Loucy (cell line): Measurements from ENCODE around the gene NONO.

Experiments used
- H2AFZ ChIP-seq: fragments of 200-600 bp; sonication (generic); 2 replicates; pipeline ENCODE4 v1.6.0; 2016; ENCODE audit warnings: antibody characterized with exemption, mild to moderate bottlenecking, low read length, moderate library complexity
- H3F3A ChIP-seq: fragments of 200-600 bp; 2 replicates; pipeline ENCODE4 v1.6.0; 2016; ENCODE audit warnings: antibody characterized with exemption, low read depth, mild to moderate bottlenecking
- H3K27me3 ChIP-seq: fragments of 200-600 bp; sonication (generic); 2 replicates; pipeline ENCODE4 v1.6.1; 2014; ENCODE audit warnings: low read length, mild to moderate bottlenecking; ENCODE audit not compliant: insufficient read depth, poor library complexity, severe bottlenecking
- H3K36me3 ChIP-seq: fragments of 200-600 bp; sonication (generic); 2 replicates; pipeline ENCODE4 v1.6.1; 2016; ENCODE audit warnings: low read length; ENCODE audit not compliant: insufficient read depth
- H3K4me1 ChIP-seq: fragments of 200-600 bp; sonication (generic); 2 replicates; pipeline ENCODE4 v1.5.1; 2014; ENCODE audit warnings: low read length, mild to moderate bottlenecking; ENCODE audit not compliant: insufficient read depth, poor library complexity, severe bottlenecking
- H3K4me2 ChIP-seq: fragments of 200-600 bp; sonication (generic); 2 replicates; pipeline ENCODE4 v1.6.0; 2014; ENCODE audit warnings: antibody characterized with exemption, low read length, low read depth, mild to moderate bottlenecking; ENCODE audit not compliant: poor library complexity, severe bottlenecking
- H3K4me3 ChIP-seq: fragments of 200-600 bp; sonication (generic); 2 replicates; pipeline ENCODE4 v1.5.1; 2014; ENCODE audit warnings: low read length, mild to moderate bottlenecking, mixed read lengths; ENCODE audit not compliant: poor library complexity, severe bottlenecking
- H3K79me2 ChIP-seq: fragments of 200-600 bp; sonication (generic); 2 replicates; pipeline ENCODE4 v1.6.1; 2014; ENCODE audit warnings: low read length; ENCODE audit not compliant: insufficient read depth
- H3K9ac ChIP-seq: fragments of 200-600 bp; sonication (generic); 2 replicates; pipeline ENCODE4 v1.6.0; 2014; ENCODE audit warnings: mild to moderate bottlenecking, low read depth, low read length, moderate library complexity; ENCODE audit not compliant: poor library complexity, severe bottlenecking
- H3K9me2 ChIP-seq: fragments of 200-600 bp; sonication (generic); replicated peaks from 2 replicates; pipeline ENCODE4 v1.6.1; 2016; ENCODE audit warnings: low read depth, low read length, mixed read lengths
- H3K9me3 ChIP-seq: fragments of 200-600 bp; sonication (generic); 2 replicates; pipeline ENCODE4 v1.6.1; 2014; ENCODE audit warnings: mild to moderate bottlenecking, antibody characterized with exemption, low read length, low read depth; ENCODE audit not compliant: insufficient read depth
- H4K20me1 ChIP-seq: fragments of 200-600 bp; sonication (generic); 2 replicates; pipeline ENCODE4 v1.6.0; 2014; ENCODE audit warnings: antibody characterized with exemption, low read length, mild to moderate bottlenecking; ENCODE audit not compliant: insufficient read depth, poor library complexity, severe bottlenecking
- EZH2phosphoT487 ChIP-seq: fragments of 200-600 bp; IDR thresholded peaks from 2 replicates; pipeline ENCODE4 v1.6.1; 2018; ENCODE audit warnings: antibody characterized with exemption, mild to moderate bottlenecking, moderate library complexity, borderline replicate concordance
- TF ChIP-seq, protein P1 (sequence below): fragments of 200-600 bp; sonication (generic); conservative IDR thresholded peaks from 2 replicates; pipeline ENCODE4 v1.5.1; 2014; ENCODE audit warnings: mild to moderate bottlenecking, antibody characterized with exemption, low read length

The NONO gene, protein sequence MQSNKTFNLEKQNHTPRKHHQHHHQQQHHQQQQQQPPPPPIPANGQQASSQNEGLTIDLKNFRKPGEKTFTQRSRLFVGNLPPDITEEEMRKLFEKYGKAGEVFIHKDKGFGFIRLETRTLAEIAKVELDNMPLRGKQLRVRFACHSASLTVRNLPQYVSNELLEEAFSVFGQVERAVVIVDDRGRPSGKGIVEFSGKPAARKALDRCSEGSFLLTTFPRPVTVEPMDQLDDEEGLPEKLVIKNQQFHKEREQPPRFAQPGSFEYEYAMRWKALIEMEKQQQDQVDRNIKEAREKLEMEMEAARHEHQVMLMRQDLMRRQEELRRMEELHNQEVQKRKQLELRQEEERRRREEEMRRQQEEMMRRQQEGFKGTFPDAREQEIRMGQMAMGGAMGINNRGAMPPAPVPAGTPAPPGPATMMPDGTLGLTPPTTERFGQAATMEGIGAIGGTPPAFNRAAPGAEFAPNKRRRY

GRCh38 chrX:71283403-71284143, at the start of gene NONO:
NONO (plus strand) TSS chrX:71283635; CDS start chrX:71290638, 7,003 bp downstream.
- H3K27me3 ChIP-seq: peaks cover 4% of the 10 kb centered on the region
- peak within 1 kb of the TSS; percentile 87 for H2AFZ ChIP-seq
- H3F3A ChIP-seq: no peaks in the 10 kb centered on the region
- H4K20me1 ChIP-seq: peaks cover 49% of the 10 kb centered on the region
- peak within 1 kb of the TSS; percentile 100 for H3K4me3 ChIP-seq
- TF ChIP-seq EZH2phosphoT487: no peak
- TF ChIP-seq, protein P1, sequence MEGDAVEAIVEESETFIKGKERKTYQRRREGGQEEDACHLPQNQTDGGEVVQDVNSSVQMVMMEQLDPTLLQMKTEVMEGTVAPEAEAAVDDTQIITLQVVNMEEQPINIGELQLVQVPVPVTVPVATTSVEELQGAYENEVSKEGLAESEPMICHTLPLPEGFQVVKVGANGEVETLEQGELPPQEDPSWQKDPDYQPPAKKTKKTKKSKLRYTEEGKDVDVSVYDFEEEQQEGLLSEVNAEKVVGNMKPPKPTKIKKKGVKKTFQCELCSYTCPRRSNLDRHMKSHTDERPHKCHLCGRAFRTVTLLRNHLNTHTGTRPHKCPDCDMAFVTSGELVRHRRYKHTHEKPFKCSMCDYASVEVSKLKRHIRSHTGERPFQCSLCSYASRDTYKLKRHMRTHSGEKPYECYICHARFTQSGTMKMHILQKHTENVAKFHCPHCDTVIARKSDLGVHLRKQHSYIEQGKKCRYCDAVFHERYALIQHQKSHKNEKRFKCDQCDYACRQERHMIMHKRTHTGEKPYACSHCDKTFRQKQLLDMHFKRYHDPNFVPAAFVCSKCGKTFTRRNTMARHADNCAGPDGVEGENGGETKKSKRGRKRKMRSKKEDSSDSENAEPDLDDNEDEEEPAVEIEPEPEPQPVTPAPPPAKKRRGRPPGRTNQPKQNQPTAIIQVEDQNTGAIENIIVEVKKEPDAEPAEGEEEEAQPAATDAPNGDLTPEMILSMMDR: 0 out of 2 replicates have a peak, but pooled peaks have one; percentile 10
- H3K4me2 ChIP-seq: peak within 1 kb of the TSS; percentile 96
- H3K9me2 ChIP-seq: no peaks in the 10 kb centered on the region
- H3K9ac ChIP-seq: peak within 1 kb of the TSS; percentile 97
- no peaks in the 10 kb centered on the region for H3K9me3 ChIP-seq
- peaks cover 16% of the 10 kb centered on the region for H3K4me1 ChIP-seq
- H3K79me2 ChIP-seq: peaks cover 56% of the 10 kb centered on the region
- H3K36me3 ChIP-seq: peaks cover 3% of the 10 kb centered on the region; the same call in 1 of the 2 replicates

DNA sequence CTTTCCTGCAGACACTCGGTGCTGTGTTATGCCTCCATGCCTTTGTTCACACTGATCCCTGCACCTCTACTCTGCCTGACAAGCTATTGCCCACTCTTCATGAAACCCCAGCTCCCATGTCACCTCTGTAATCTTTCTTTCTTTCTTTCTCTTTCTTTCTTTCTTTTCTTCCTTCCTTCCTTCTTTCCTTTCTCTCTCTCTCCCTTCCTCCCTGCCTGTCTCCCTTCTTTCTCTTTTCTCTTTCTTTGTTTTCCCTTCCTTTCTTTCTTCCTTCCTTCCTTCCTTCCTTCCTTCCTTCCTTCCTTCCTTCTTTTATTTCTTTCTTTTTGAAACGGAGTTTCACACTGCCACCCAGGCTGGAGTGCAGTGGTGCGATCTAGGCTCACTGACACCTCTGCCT, 48.0 kb upstream of the NONO start:
- Histone ChIP-seq H2AFZ (no peak overlapping the region), H3K4me3 (no peak overlapping the region), H3K4me1 (no peaks in the 10 kb centered on the region), H3K36me3 (peaks cover 2% of the 10 kb centered on the region; the same call in 1 of the 2 replicates), H3K4me2 (no peak overlapping the region), H3K79me2 (no peaks in the 10 kb centered on the region), H3F3A (no peaks in the 10 kb centered on the region), H3K9ac (no peak overlapping the region), H4K20me1 (no peaks in the 10 kb centered on the region), H3K27me3 (no peaks in the 10 kb centered on the region), H3K9me2 (no peaks in the 10 kb centered on the region), H3K9me3 (no peaks in the 10 kb centered on the region)
- TF ChIP-seq EZH2phosphoT487: no peak
- TF ChIP-seq, protein P1: no peak

DNA sequence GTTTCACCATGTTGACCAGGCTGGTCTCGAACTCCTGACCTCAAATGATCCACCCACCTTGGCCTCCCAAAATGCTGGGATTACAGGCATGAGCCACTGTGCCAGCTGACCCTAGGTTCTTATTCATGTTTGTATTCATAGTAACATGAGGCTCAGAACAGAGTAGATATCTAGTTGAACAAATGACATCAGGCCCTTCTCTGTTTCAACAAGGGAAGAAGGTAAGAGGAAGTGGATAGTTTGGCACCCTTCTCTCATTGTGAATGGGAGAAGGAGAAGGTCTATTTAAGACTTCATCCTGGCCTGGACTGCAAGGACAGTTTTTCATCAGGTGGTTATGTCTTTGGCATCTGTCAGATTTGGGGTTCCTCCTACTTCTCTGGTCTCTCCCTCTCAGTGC, 46.6 kb upstream of the NONO start:
- Histone ChIP-seq H3K27me3 (no peaks in the 10 kb centered on the region), H3K4me1 (no peaks in the 10 kb centered on the region), H3K4me2 (no peak overlapping the region), H4K20me1 (no peaks in the 10 kb centered on the region), H2AFZ (no peak overlapping the region), H3K4me3 (no peak overlapping the region), H3K36me3 (peaks cover 14% of the 10 kb centered on the region; the same call in 1 of the 2 replicates), H3K9me2 (no peaks in the 10 kb centered on the region), H3F3A (no peaks in the 10 kb centered on the region), H3K9me3 (no peaks in the 10 kb centered on the region), H3K79me2 (no peaks in the 10 kb centered on the region), H3K9ac (no peak overlapping the region)
- TF ChIP-seq EZH2phosphoT487: no peak
- TF ChIP-seq, protein P1: no peak
